K562 (cell line): ENCODE results near the gene PPP2R5A. TPM values are rescaled to one million over a fixed set of nuclear protein-coding genes. Genes with fewer than 3 reads are reported as not detected.

Source experiments
- ILK ChIP-seq: fragments of 450-650 bp; IDR thresholded peaks from 2 replicates; pipeline ENCODE4 v1.6.1; 2016; ENCODE audit warnings: missing genetic modification characterization, low read depth, mild to moderate bottlenecking, missing compliant biosample characterization, moderate library complexity, borderline replicate concordance
- JUND ChIP-seq, 2 experiments: IDR thresholded peaks; 2 replicates in 1 of 2; 3 replicates in 1 of 2; pipeline ENCODE4 v1.6.1; 2011; ENCODE audit warnings: borderline replicate concordance in 2 of 2, low read depth in 2 of 2, low read length in 2 of 2, improper control_type of control experiment in 1 of 2, missing biosample characterization in 1 of 2, missing genetic modification characterization in 1 of 2, missing genetic modification reagents in 1 of 2
- MGA ChIP-seq: fragments of 450-650 bp; IDR thresholded peaks from 2 replicates; pipeline ENCODE4 v1.6.1; 2016; ENCODE audit warnings: mild to moderate bottlenecking, moderate library complexity
- NBN ChIP-seq: fragments of 450-650 bp; IDR thresholded peaks from 2 replicates; pipeline ENCODE4 v1.6.1; 2016; ENCODE audit warnings: low read depth, mild to moderate bottlenecking
- POLR2B ChIP-seq: fragments of 450-650 bp; IDR thresholded peaks from 2 replicates; pipeline ENCODE4 v1.6.1; 2018; ENCODE audit warnings: low read depth; ENCODE audit not compliant: partially characterized antibody
- SMARCC2 ChIP-seq: fragments of 450-650 bp; IDR thresholded peaks from 2 replicates; pipeline ENCODE4 v1.6.1; 2017; ENCODE audit warnings: antibody characterized with exemption, moderate library complexity, mild to moderate bottlenecking, low read depth
- SNIP1 ChIP-seq: fragments of 450-650 bp; IDR thresholded peaks from 2 replicates; pipeline ENCODE4 v1.7.1; 2017; ENCODE audit warnings: low read depth, mild to moderate bottlenecking
- ZBTB12 ChIP-seq: fragments of 250-450 bp; sonication (Bioruptor Pico); IDR thresholded peaks from 2 replicates; pipeline ENCODE4 v1.4.0; 2020
- polyA plus RNA-seq, 8 experiments: library from polyadenylated mRNA; depleted of rRNA in 4 of 8; stranded (reverse) in 5 of 8; unstranded in 3 of 8; fragments of >200 nt; fragmentation: Nextera tagmentation in 2 of 8; fragmentation: Illumina TruSeq in 1 of 8; extraction: Ambion mirVana in 2 of 8; extraction: Trizol in 1 of 8; gene quantifications; 2 replicates each; pipeline versions ENCODE4 v1.2.1 to v1.2.3, GENCODE V29; 2011 to 2014; ENCODE audit warnings: inconsistent platforms in 1 of 8, missing spikeins in 1 of 8
- total RNA-seq, 7 experiments: library from RNA; depleted of rRNA in 6 of 7; stranded (reverse); fragments of >200 nt in 6 of 7; fragmentation: Illumina TruSeq in 2 of 7; extraction: Trizol in 2 of 7; gene quantifications; 2 replicates each; pipeline versions ENCODE4 v1.2.1 to v1.2.3, GENCODE V29; 2011 to 2021; ENCODE audit warnings: low replicate concordance in 1 of 7
- TF ChIP-seq, protein P1 (sequence below): sonication (generic); formaldehyde crosslinking; IDR thresholded peaks from 2 replicates; pipeline ENCODE4 v1.8.1; 2023; ENCODE audit warnings: mild to moderate bottlenecking, missing genetic modification reagents
- TF ChIP-seq, protein P2 (sequence below): fragments of 450-650 bp; formaldehyde crosslinking; IDR thresholded peaks from 2 replicates; pipeline ENCODE4 v1.4.0; 2022; ENCODE audit warnings: missing genetic modification characterization

Gene PPP2R5A
- total and polyA plus RNA-seq, 9 of the 15 experiments (the other 6 are each of a cell fraction or from before 2014, with no cell fraction given) = 26.9 to 106 (median 64.3) TPM

DNA sequence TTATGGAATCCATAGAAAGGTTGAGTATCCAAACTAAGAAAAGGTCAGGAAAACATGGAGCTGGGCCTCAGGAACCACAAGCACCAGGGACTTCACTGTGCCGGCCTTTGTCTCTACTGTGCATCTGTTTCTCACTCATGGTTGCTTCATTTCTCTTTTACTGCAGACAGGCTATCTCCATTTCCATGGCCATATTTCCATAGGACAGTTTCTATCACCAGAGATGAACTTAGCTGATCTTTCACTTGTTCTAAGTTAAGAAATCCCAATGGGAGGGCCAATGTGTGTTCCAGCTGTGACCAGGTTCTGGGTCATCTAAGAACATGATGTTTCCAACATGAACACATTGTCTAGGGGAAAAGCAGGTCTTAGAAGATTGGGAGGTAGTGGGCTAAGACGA is 43.7 kb upstream of the PPP2R5A start (continued):
- TF ChIP-seq JUND (IDR thresholded peaks at IDR 0.05; ENCODE audit: borderline replicate concordance, low read depth, low read length) = no peak
- TF ChIP-seq JUND (tag; IDR thresholded peaks at IDR 0.05; ENCODE audit: borderline replicate concordance, low read depth, low read length) = 0 out of 3 replicates have a peak, but pooled peaks have one; percentile 20
- TF ChIP-seq, protein P1, sequence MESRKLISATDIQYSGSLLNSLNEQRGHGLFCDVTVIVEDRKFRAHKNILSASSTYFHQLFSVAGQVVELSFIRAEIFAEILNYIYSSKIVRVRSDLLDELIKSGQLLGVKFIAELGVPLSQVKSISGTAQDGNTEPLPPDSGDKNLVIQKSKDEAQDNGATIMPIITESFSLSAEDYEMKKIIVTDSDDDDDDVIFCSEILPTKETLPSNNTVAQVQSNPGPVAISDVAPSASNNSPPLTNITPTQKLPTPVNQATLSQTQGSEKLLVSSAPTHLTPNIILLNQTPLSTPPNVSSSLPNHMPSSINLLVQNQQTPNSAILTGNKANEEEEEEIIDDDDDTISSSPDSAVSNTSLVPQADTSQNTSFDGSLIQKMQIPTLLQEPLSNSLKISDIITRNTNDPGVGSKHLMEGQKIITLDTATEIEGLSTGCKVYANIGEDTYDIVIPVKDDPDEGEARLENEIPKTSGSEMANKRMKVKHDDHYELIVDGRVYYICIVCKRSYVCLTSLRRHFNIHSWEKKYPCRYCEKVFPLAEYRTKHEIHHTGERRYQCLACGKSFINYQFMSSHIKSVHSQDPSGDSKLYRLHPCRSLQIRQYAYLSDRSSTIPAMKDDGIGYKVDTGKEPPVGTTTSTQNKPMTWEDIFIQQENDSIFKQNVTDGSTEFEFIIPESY (CRISPR knock-in tag) = 0 out of 2 replicates have a peak, but pooled peaks have one; percentile 19
- TF ChIP-seq MGA = peak; percentile 40; the same call in 1 of the 2 replicates
- no peak for TF ChIP-seq SMARCC2
- 0 out of 2 replicates have a peak, but pooled peaks have one; percentile 0 for TF ChIP-seq ILK (tag)
- TF ChIP-seq, protein P2, sequence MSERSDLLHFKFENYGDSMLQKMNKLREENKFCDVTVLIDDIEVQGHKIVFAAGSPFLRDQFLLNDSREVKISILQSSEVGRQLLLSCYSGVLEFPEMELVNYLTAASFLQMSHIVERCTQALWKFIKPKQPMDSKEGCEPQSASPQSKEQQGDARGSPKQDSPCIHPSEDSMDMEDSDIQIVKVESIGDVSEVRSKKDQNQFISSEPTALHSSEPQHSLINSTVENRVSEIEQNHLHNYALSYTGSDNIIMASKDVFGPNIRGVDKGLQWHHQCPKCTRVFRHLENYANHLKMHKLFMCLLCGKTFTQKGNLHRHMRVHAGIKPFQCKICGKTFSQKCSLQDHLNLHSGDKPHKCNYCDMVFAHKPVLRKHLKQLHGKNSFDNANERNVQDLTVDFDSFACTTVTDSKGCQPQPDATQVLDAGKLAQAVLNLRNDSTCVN (CRISPR knock-in tag) = no peak
- no peak for TF ChIP-seq ZBTB12 (CRISPR knock-in tag)
- no peak for TF ChIP-seq NBN
- TF ChIP-seq POLR2B = no peak
- TF ChIP-seq SNIP1 = no peak
